ENCODE measurements around the gene MDM1.

DNA sequence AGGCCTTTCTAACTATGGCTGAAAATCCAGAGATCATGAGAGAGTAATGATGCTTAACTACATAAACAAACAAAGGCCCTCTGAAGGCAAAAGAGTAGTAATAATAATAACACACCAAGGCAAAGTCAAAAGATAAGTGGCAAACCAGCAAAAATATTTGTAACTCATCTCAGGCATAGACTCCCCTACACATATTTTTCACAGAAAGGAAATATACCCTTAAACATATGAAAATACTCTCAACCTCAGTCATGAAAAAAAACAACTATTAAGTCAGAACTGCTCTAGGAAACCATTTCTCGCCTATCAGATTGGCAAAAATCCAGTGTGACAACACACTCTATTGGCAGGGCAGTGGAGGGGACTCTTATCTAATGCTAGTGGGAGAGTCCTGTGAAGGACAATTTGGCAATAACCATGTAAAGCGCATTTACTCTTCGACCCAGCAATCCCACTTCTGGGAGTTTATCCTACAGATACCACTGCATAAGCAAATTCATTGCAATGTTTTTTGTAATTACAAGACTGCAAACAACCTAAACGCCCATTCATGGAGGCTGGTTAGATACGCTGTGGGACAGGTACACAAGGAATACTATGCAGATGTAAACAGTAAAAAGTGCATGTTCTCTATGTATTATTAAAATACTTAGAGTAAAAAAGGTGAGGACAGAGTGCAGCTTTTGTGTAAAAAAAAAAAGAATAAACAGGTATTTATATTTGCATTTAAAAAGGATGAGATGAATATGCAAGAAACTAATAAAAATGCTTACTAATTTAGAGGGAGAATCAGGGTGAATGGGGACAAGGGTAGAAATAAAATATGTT, 52.7 kb downstream of the MDM1 start:
- TF ChIP-seq YY1 (IDR thresholded peaks at IDR 0.05) (peak; percentile 49), EGR1 (IDR thresholded peaks at IDR 0.05; ENCODE audit: low read depth in 2 of 2) (no peak), TAF1 (conservative IDR thresholded peaks at IDR 0.05) (no peak)
- TF ChIP-seq, protein P1, sequence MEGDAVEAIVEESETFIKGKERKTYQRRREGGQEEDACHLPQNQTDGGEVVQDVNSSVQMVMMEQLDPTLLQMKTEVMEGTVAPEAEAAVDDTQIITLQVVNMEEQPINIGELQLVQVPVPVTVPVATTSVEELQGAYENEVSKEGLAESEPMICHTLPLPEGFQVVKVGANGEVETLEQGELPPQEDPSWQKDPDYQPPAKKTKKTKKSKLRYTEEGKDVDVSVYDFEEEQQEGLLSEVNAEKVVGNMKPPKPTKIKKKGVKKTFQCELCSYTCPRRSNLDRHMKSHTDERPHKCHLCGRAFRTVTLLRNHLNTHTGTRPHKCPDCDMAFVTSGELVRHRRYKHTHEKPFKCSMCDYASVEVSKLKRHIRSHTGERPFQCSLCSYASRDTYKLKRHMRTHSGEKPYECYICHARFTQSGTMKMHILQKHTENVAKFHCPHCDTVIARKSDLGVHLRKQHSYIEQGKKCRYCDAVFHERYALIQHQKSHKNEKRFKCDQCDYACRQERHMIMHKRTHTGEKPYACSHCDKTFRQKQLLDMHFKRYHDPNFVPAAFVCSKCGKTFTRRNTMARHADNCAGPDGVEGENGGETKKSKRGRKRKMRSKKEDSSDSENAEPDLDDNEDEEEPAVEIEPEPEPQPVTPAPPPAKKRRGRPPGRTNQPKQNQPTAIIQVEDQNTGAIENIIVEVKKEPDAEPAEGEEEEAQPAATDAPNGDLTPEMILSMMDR (IDR thresholded peaks at IDR 0.05; ENCODE audit: low read depth, low read length, missing input control), result no peak
